ENCODE results near the gene ZFYVE16.
A peak's percentile ranks its signal among the peaks of the same experiment; 100 is the strongest.
"Not testable (repeated sequence)": the region's sequence is repeated elsewhere in the genome, so short reads cannot be mapped to it uniquely, and the experiment has no call there.

The ZFYVE16 gene

GRCh38 chr5:80411589-80412219, 3.8 kb downstream of the ZFYVE16 start:
- DNase-seq, result no peak

GRCh38 chr5:80414113-80414512, 6.2 kb downstream of the ZFYVE16 start:
- DNase-seq, result no peak

- no peak for DNase-seq
These were observed 10.1 kb downstream of the ZFYVE16 start for GRCh38 chr5:80417973-80418372.

GRCh38 chr5:80424365-80424764, 16.5 kb downstream of the ZFYVE16 start:
- not testable (repeated sequence) for DNase-seq

- DNase-seq, result no peak
These were observed 27.6 kb downstream of the ZFYVE16 start for GRCh38 chr5:80435476-80435875.

- no peak for DNase-seq
These were observed 29.5 kb downstream of the ZFYVE16 start for GRCh38 chr5:80437326-80437725.

GRCh38 chr5:80438739-80439138, 30.9 kb downstream of the ZFYVE16 start:
- DNase-seq, result no peak

GRCh38 chr5:80439213-80439612, 31.3 kb downstream of the ZFYVE16 start:
- DNase-seq, result no peak

GRCh38 chr5:80442742-80443141, 34.9 kb downstream of the ZFYVE16 start:
- DNase-seq, result no peak

- no peak for DNase-seq
These were observed 45.5 kb downstream of the ZFYVE16 start for GRCh38 chr5:80453366-80453765.

GRCh38 chr5:80463269-80463668, 55.4 kb downstream of the ZFYVE16 start:
- DNase-seq, result no peak

GRCh38 chr5:80466669-80467485, 59.0 kb downstream of the ZFYVE16 start:
- no peak for DNase-seq

- no peak for DNase-seq
These were observed 60.3 kb downstream of the ZFYVE16 start for GRCh38 chr5:80468131-80468530.

- DNase-seq, result not testable (repeated sequence)
These were observed 62.8 kb downstream of the ZFYVE16 start for GRCh38 chr5:80470631-80471030.

GRCh38 chr5:80474929-80475328, 67.1 kb downstream of the ZFYVE16 start:
- DNase-seq, result no peak

- DNase-seq, result no peak
These were observed 71.8 kb downstream of the ZFYVE16 start for GRCh38 chr5:80479713-80480112.

- no peak for DNase-seq
These were observed 72.5 kb downstream of the ZFYVE16 start for GRCh38 chr5:80480354-80480753.

GRCh38 chr5:80481019-80481893, 73.4 kb downstream of the ZFYVE16 start:
- DNase-seq, result no peak

GRCh38 chr5:80482578-80482977, 74.7 kb downstream of the ZFYVE16 start:
- DNase-seq, result no peak

- DNase-seq, result no peak
These were observed 75.9 kb downstream of the ZFYVE16 start for GRCh38 chr5:80483636-80484232.

GRCh38 chr5:80487444-80487828, 79.6 kb downstream of the ZFYVE16 start:
- no peak for DNase-seq

- peak; percentile 94 for DNase-seq
These were observed 80.2 kb downstream of the ZFYVE16 start, which contains the start of gene FAM151B for GRCh38 chr5:80487829-80488721. Gene FAM151B, plus strand, starts transcription at chr5:80488100. Its CDS starts 24 bp downstream, at chr5:80488124.

Measured in eye (tissue), 1 donor.